Activated CD8-positive, alpha-beta memory T cell treated with anti-CD3 and anti-CD28 coated beads, Interleukin-2, amount 10 ng/mL, durations not matched to agents 7 days and 5 days (primary cell): ENCODE measurements around the gene MYZAP. TPM values are rescaled to one million over a fixed set of nuclear protein-coding genes. Genes with fewer than 3 reads are reported as not detected.

ENCODE experiments used
- ATAC-seq: fragments of 150-1000 bp; cut with Tn5 transposase; one replicate; pipeline ENCODE4 v1.10.0; 2021; ENCODE audit warnings: moderate library complexity
- CTCF ChIA-PET: fragments of 350-600 bp; sonication (Branson Sonifier 250); formaldehyde crosslinking; loops from one replicate; lab custom pipeline; 2021; ENCODE audit warnings: antibody characterized with exemption; lab: Charles Lee
- DNase-seq: peaks from one replicate; pipeline ENCODE4 v3.0.0-alpha.2; 2020
- H3K27ac Mint-ChIP-seq: one replicate; pipeline ENCODE4 v1.8.0; 2021; ENCODE audit warnings: mild to moderate bottlenecking, mixed read lengths
- H3K27me3 Mint-ChIP-seq: one replicate; pipeline ENCODE4 v1.8.0; 2021; ENCODE audit warnings: mixed read lengths
- H3K36me3 Mint-ChIP-seq: one replicate; pipeline ENCODE4 v1.8.0; 2021; ENCODE audit warnings: mild to moderate bottlenecking, mixed read lengths
- H3K4me1 Mint-ChIP-seq: one replicate; pipeline ENCODE4 v1.8.0; 2021; ENCODE audit warnings: mixed read lengths
- H3K4me3 Mint-ChIP-seq: one replicate; pipeline ENCODE4 v1.8.0; 2021; ENCODE audit warnings: mild to moderate bottlenecking, moderate library complexity, mixed read lengths
- H3K9me3 Mint-ChIP-seq: one replicate; pipeline ENCODE4 v1.8.0; 2022; ENCODE audit warnings: low read depth, mixed read lengths
- total RNA-seq, 2 experiments: library from RNA; stranded (reverse); gene quantifications; one replicate each; pipeline ENCODE4 v1.2.3, GENCODE V29; 2021

MYZAP gene
- not detected for total RNA-seq

GRCh38 chr15:57591822-57592367 lies at the start of gene MYZAP:
Gene MYZAP (plus strand): TSS chr15:57591904. CDS start chr15:57592035, 131 bp downstream.
- CTCF ChIA-PET: no interaction called here
- Mint-ChIP-seq H3K4me1 (peaks cover 13% of the 10 kb centered on the region), H3K9me3 (no peaks in the 10 kb centered on the region), H3K27me3 (peaks cover 61% of the 10 kb centered on the region), H3K4me3 (peak within 1 kb of the TSS; percentile 7), H3K27ac (no peak within 1 kb of the TSS), H3K36me3 (no peaks in the 10 kb centered on the region)
- DNase-seq (no peak), ATAC-seq (peak; percentile 83)

DNA sequence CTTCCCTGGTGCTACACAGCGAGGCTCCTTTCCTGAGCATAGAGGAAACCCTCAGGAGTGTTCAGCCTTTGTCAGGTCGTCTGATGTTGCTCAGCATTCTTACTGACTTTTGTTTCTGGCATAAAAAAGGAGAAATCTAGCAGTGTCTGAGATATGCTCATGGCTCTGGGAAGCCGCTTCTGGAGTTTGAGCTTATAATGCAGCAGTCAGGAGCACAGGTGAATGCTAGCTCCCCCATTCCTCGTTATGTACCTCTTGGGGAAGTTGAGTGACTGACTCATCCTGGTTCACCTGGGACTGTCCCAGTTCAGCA lies 49.2 kb upstream of the MYZAP start:
- Mint-ChIP-seq H3K9me3 (no peaks in the 10 kb centered on the region), H3K36me3 (no peaks in the 10 kb centered on the region), H3K27ac (no peak overlapping the region), H3K27me3 (peaks cover 8% of the 10 kb centered on the region), H3K4me3 (no peak overlapping the region), H3K4me1 (no peaks in the 10 kb centered on the region)
- DNase-seq (no peak), ATAC-seq (no peak)
- CTCF ChIA-PET: interaction anchor here (0.9 to 3.2 kb wide), 10 partner anchors 9 to 396 kb away, joined by 3 to 20 read pairs (median 3); no protein-coding TSS in a partner anchor

- DNase-seq (no peak), ATAC-seq (no peak)
- H3K4me1 Mint-ChIP-seq: no peaks in the 10 kb centered on the region
- H3K36me3 Mint-ChIP-seq: no peaks in the 10 kb centered on the region
- no peaks in the 10 kb centered on the region for H3K9me3 Mint-ChIP-seq
- H3K27ac Mint-ChIP-seq: no peak overlapping the region
- CTCF ChIA-PET: interaction anchor here (1.3 kb wide), 1 partner anchor 17 kb away, joined by 3 read pairs; no protein-coding TSS in a partner anchor
- peaks cover 8% of the 10 kb centered on the region for H3K27me3 Mint-ChIP-seq
- H3K4me3 Mint-ChIP-seq: no peak overlapping the region
These were observed 46.7 kb upstream of the MYZAP start for GRCh38 chr15:57544848-57545480.

DNA sequence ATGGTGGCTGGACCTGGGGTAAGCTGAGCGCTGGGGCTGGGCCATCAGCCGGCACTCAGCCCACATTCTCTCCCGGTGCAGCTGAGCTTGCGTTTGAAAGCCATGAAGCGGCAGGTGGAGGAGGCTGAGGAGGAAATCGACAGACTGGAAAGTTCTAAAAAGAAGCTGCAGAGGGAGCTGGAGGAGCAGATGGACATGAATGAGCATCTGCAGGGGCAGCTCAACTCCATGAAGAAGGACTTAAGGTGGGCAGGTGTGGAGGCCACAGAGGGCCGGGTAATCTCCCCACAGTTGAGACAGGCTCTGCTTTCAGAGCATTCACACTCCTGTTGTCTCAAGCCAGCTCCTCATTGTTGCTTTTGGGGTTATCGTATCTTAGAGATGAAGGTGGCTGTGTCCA lies 45.7 kb upstream of the MYZAP start:
- Mint-ChIP-seq H3K4me1 (no peaks in the 10 kb centered on the region), H3K27me3 (peaks cover 10% of the 10 kb centered on the region), H3K4me3 (no peak overlapping the region), H3K9me3 (no peaks in the 10 kb centered on the region), H3K36me3 (no peaks in the 10 kb centered on the region), H3K27ac (no peak overlapping the region)
- ATAC-seq: no peak
- no peak for DNase-seq
- CTCF ChIA-PET: interaction anchor here (1.3 kb wide), 1 partner anchor 16 kb away, joined by 3 read pairs; no protein-coding TSS in a partner anchor

DNA sequence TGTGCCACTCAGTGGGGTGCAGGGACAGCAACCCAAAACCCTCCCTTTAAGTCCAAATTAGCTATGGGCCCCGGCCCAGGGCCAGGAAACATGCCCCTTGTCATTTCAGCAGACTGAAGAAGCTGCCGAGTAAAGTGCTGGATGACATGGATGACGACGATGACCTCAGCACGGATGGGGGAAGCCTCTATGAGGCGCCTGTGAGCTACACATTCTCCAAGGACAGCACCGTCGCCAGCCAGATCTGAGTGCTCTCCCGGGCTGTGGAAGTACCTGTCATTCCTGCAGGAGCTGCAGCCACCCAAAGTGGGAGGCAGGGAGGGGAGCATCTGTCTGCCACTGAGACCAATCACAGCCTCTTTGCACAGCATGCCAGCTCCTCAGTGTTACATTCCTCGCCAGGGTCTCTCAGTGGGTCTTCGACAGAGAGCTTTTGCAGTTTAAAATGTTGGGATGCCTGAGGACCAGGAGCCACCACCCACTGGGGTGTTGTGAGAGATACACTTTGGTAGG lies 44.4 kb upstream of the MYZAP start:
- Mint-ChIP-seq H3K4me1 (no peaks in the 10 kb centered on the region), H3K36me3 (no peaks in the 10 kb centered on the region), H3K4me3 (no peak overlapping the region), H3K9me3 (no peaks in the 10 kb centered on the region), H3K27me3 (peaks cover 16% of the 10 kb centered on the region), H3K27ac (no peak overlapping the region)
- no peak for ATAC-seq
- no peak for DNase-seq
- CTCF ChIA-PET: interaction anchor here (1.4 to 2.2 kb wide), 2 partner anchors 13 to 207 kb away, joined by 4 to 10 read pairs; no protein-coding TSS in a partner anchor

DNA sequence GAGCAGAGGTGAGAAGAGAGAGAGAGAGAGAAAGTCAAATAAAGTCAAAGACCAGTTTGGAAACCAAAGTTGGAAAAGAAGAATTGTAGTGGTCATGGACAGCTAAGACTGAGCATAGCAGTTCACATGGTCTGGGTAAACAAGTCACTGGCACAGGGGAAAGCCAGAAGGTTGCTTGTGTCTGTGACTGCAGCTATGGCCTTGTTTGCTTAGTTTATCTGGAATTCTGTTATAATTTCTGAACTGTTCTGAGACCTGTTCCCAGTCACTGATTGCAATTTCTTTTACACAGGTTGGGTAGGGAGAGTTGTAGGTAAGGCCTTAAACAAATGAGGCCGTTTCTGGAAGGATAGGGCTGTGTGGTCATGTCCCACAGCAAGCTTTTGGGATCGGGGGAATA lies 43.4 kb upstream of the MYZAP start:
- Mint-ChIP-seq H3K4me3 (no peak overlapping the region), H3K9me3 (no peaks in the 10 kb centered on the region), H3K27ac (no peak overlapping the region), H3K27me3 (peaks cover 12% of the 10 kb centered on the region), H3K36me3 (no peaks in the 10 kb centered on the region), H3K4me1 (no peaks in the 10 kb centered on the region)
- CTCF ChIA-PET: interaction anchor here (1.4 to 2.2 kb wide), 2 partner anchors 12 to 208 kb away, joined by 4 to 10 read pairs; no protein-coding TSS in a partner anchor
- DNase-seq: no peak
- ATAC-seq: no peak

GRCh38 chr15:57548835-57549234 lies 42.9 kb upstream of the MYZAP start:
- Mint-ChIP-seq H3K4me3 (no peak overlapping the region), H3K27ac (no peak overlapping the region), H3K27me3 (peaks cover 11% of the 10 kb centered on the region), H3K36me3 (no peaks in the 10 kb centered on the region), H3K9me3 (no peaks in the 10 kb centered on the region), H3K4me1 (no peaks in the 10 kb centered on the region)
- CTCF ChIA-PET: interaction anchor here (2.2 kb wide), 1 partner anchor 12 kb away, joined by 10 read pairs; no protein-coding TSS in a partner anchor
- no peak for ATAC-seq
- no peak for DNase-seq

GRCh38 chr15:57549935-57550334 lies 41.8 kb upstream of the MYZAP start:
- CTCF ChIA-PET: no interaction called here
- H3K4me1 Mint-ChIP-seq: no peaks in the 10 kb centered on the region
- H3K27me3 Mint-ChIP-seq: peaks cover 10% of the 10 kb centered on the region

GRCh38 chr15:57550640-57551039 lies 41.1 kb upstream of the MYZAP start:
- no peak for DNase-seq
- H3K9me3 Mint-ChIP-seq: no peaks in the 10 kb centered on the region
- no peak for ATAC-seq
- no peak overlapping the region for H3K4me3 Mint-ChIP-seq
- H3K27me3 Mint-ChIP-seq: peaks cover 12% of the 10 kb centered on the region
- CTCF ChIA-PET: interaction anchor here (1.6 kb wide), 1 partner anchor 315 kb away, joined by 3 read pairs; no protein-coding TSS in a partner anchor
- H3K4me1 Mint-ChIP-seq: no peaks in the 10 kb centered on the region
- no peak overlapping the region for H3K27ac Mint-ChIP-seq
- H3K36me3 Mint-ChIP-seq: no peaks in the 10 kb centered on the region

More at GRCh38 chr15:57549935-57550334, 41.8 kb upstream of the MYZAP start:
- no peak for DNase-seq
- Mint-ChIP-seq H3K4me3 (no peak overlapping the region), H3K9me3 (no peaks in the 10 kb centered on the region), H3K27ac (no peak overlapping the region), H3K36me3 (no peaks in the 10 kb centered on the region)
- no peak for ATAC-seq

- Mint-ChIP-seq H3K9me3 (no peaks in the 10 kb centered on the region), H3K4me1 (no peaks in the 10 kb centered on the region), H3K27me3 (peaks cover 16% of the 10 kb centered on the region), H3K27ac (no peak overlapping the region), H3K36me3 (no peaks in the 10 kb centered on the region), H3K4me3 (no peak overlapping the region)
- no peak for ATAC-seq
- CTCF ChIA-PET: interaction anchor here (1.3 to 1.6 kb wide), 3 partner anchors 9 to 314 kb away, joined by 3 to 6 read pairs (median 4); no protein-coding TSS in a partner anchor
- no peak for DNase-seq
These were observed 39.7 kb upstream of the MYZAP start for GRCh38 chr15:57551715-57552677.

DNA sequence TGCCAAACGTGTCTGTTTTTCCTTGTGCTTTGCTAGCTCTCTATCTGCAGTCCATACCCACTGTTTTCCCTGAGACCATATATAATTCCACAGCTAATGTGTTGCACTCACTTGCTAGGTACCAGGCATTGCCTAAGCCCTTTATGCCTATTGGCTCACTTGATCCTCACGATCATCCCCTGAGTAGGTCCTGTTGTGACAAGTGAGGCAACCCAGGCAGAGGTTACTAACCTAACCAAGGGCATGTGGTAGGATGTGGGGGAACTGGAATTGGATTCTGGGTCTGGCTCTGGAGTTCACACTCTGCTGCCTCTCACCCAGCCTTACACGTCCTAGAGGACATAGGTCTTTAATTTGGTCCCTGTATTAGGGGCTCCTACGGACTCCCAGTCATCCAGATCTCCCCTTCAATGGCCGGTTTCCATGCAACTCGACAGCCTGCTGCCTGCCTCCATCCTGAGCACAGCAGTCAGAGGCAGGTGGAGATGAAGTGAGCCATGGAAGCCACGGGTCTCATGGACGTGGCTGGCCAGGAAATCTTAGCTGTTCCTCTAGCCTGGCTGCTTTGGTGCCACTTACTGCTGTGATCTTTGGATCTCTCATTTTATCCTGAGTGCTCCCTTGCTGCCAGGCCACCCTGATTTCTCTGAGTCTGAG lies 38.9 kb upstream of the MYZAP start:
- Mint-ChIP-seq H3K27ac (no peak overlapping the region), H3K9me3 (no peaks in the 10 kb centered on the region), H3K36me3 (no peaks in the 10 kb centered on the region), H3K4me1 (no peaks in the 10 kb centered on the region), H3K4me3 (no peak overlapping the region), H3K27me3 (peaks cover 16% of the 10 kb centered on the region)
- no peak for DNase-seq
- no peak for ATAC-seq
- CTCF ChIA-PET: interaction anchor here (1.4 kb wide), 1 partner anchor 11 kb away, joined by 4 read pairs; no protein-coding TSS in a partner anchor

DNA sequence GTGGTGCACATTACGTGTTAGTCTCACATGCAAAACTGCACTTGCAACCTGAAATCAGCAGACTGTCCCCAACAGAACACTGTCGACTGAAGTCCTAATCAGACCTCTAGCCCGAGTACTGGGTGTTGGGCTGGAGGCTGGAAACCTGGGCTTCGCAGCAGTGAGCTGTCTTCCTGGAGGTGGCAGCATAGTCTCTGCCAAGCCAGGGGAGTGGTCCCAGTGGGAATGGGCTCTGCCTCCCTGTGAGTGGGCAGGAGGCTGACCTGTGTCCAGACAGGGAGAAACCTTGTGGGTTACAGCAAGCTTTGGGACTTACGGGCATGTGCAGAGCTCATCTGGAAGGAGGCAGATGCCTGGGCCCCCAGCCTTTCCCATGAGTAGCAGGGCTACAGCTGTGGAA lies 38.2 kb upstream of the MYZAP start:
- H3K9me3 Mint-ChIP-seq: no peaks in the 10 kb centered on the region
- no peak overlapping the region for H3K4me3 Mint-ChIP-seq
- DNase-seq: no peak
- no peaks in the 10 kb centered on the region for H3K4me1 Mint-ChIP-seq
- ATAC-seq: no peak
- H3K36me3 Mint-ChIP-seq: no peaks in the 10 kb centered on the region
- peaks cover 16% of the 10 kb centered on the region for H3K27me3 Mint-ChIP-seq
- H3K27ac Mint-ChIP-seq: no peak overlapping the region
- CTCF ChIA-PET: no interaction called here
